SK-N-SH (cell line): ENCODE data around the gene RELB. TPM values are rescaled to one million over a fixed set of nuclear protein-coding genes. Genes with fewer than 3 reads are reported as not detected.

Experiments used
- CTCF ChIA-PET: fragments of 300-600, 350-600 bp; formaldehyde crosslinking; extraction: SDS; loops from one replicate; lab custom pipeline; 2021; lab: Yijun Ruan, JAX
- POLR2A ChIA-PET: fragments of 350-600 bp; sonication (Branson Sonifier 250); formaldehyde crosslinking; extraction: SDS; loops from one replicate; lab custom pipeline; 2020; ENCODE audit warnings: antibody characterized with exemption, inconsistent platforms; lab: Yijun Ruan, JAX
- DNase-seq: peaks from one replicate; pipeline ENCODE4 v3.0.0; 2012
- H2AFZ ChIP-seq: fragments of 200-600 bp; sonication (generic); 2 replicates; pipeline ENCODE4 v1.8.1; 2016; ENCODE audit warnings: antibody characterized with exemption, mild to moderate bottlenecking, low read depth
- H3F3A ChIP-seq: fragments of 200-600 bp; sonication (generic); replicated peaks from 2 replicates; pipeline ENCODE3; 2016; ENCODE audit warnings: antibody characterized with exemption, mild to moderate bottlenecking; ENCODE audit not compliant: insufficient read depth
- H3K27ac ChIP-seq, 2 experiments: fragments of 200-500 bp in 1 of 2; fragments of 200-600 bp in 1 of 2; sonication (Bioruptor generic) in 1 of 2; sonication (generic), shearing (Covaris generic) in 1 of 2; 2 replicates each; pipeline versions ENCODE4 v1.5.1 to v1.6.1; 2014 to 2016; ENCODE audit warnings: low read depth in 2 of 2, inconsistent platforms in 1 of 2, low read length in 1 of 2, mild to moderate bottlenecking in 1 of 2, mixed read lengths in 1 of 2
- H3K27me3 ChIP-seq: fragments of 200-600 bp; sonication (generic), shearing (Covaris generic); 2 replicates; pipeline ENCODE4 v1.6.1; 2016; ENCODE audit warnings: mixed run types; ENCODE audit not compliant: insufficient read depth
- H3K36me3 ChIP-seq, 2 experiments: fragments of 200-500 bp in 1 of 2; fragments of 200-600 bp in 1 of 2; sonication (Bioruptor generic) in 1 of 2; sonication (generic) in 1 of 2; replicated peaks in 1 of 2; 2 replicates each; pipeline versions ENCODE3 to v1.5.1; 2014 to 2016; ENCODE audit warnings: low read length in 1 of 2, mild to moderate bottlenecking in 1 of 2; ENCODE audit not compliant: insufficient read depth in 2 of 2, control insufficient read depth in 1 of 2
- H3K4me1 ChIP-seq, 2 experiments: fragments of 200-500 bp in 1 of 2; fragments of 200-600 bp in 1 of 2; sonication (Bioruptor generic) in 1 of 2; sonication (generic), shearing (Covaris generic) in 1 of 2; 2 replicates each; pipeline versions ENCODE4 v1.5.1 to v1.6.1; 2014 to 2016; ENCODE audit warnings: low read depth in 1 of 2, low read length in 1 of 2, mixed run types in 1 of 2; ENCODE audit not compliant: insufficient read depth in 2 of 2, control insufficient read depth in 1 of 2
- H3K4me2 ChIP-seq: fragments of 200-600 bp; sonication (generic), shearing (Covaris generic); 2 replicates; pipeline ENCODE4 v1.6.1; 2017; ENCODE audit warnings: mixed run types
- H3K4me3 ChIP-seq, 2 experiments: fragments of 200-500 bp in 1 of 2; fragments of 200-600 bp in 1 of 2; sonication (Bioruptor generic) in 1 of 2; sonication (generic), shearing (Covaris generic) in 1 of 2; 2 replicates each; pipeline versions ENCODE4 v1.5.1 to v1.8.1; 2014 to 2016; ENCODE audit warnings: low read depth in 2 of 2, inconsistent platforms in 1 of 2, low read length in 1 of 2, mild to moderate bottlenecking in 1 of 2, mixed read lengths in 1 of 2, moderate library complexity in 1 of 2
- H3K79me2 ChIP-seq: fragments of 200-600 bp; sonication (generic); 2 replicates; pipeline ENCODE4 v1.8.1; 2017; ENCODE audit warnings: mild to moderate bottlenecking; ENCODE audit not compliant: insufficient read depth
- H3K9ac ChIP-seq: fragments of 200-600 bp; sonication (generic); 2 replicates; pipeline ENCODE4 v1.6.1; 2017; ENCODE audit warnings: mixed run types
- H3K9me2 ChIP-seq: fragments of 200-600 bp; sonication (generic); 2 replicates; pipeline ENCODE4 v1.6.1; 2017; ENCODE audit warnings: mixed run types
- H3K9me3 ChIP-seq: fragments of 200-600 bp; sonication (generic); 2 replicates; pipeline ENCODE4 v1.6.1; 2017; ENCODE audit warnings: mixed run types, mild to moderate bottlenecking, moderate library complexity
- H4K20me1 ChIP-seq: fragments of 200-600 bp; sonication (generic); 2 replicates; pipeline ENCODE4 v1.6.1; 2017; ENCODE audit warnings: mild to moderate bottlenecking, mixed run types; ENCODE audit not compliant: insufficient read depth
- ELF1 ChIP-seq: IDR thresholded peaks from 2 replicates; pipeline ENCODE4 v1.4.0; 2012
- EP300 ChIP-seq, 2 experiments: IDR thresholded peaks; 2 replicates each; pipeline versions ENCODE4 v1.4.0 to v1.6.1; 2012; ENCODE audit warnings: borderline replicate concordance in 1 of 2, low read depth in 1 of 2, low read length in 1 of 2
- EZH2phosphoT487 ChIP-seq: fragments of 200-600 bp; sonication (generic); IDR thresholded peaks from 2 replicates; pipeline ENCODE4 v1.6.1; 2017; ENCODE audit warnings: low read depth, mixed run types, mild to moderate bottlenecking, antibody characterized with exemption, moderate library complexity, borderline replicate concordance
- GABPA ChIP-seq: IDR thresholded peaks from 2 replicates; pipeline ENCODE4 v1.4.0; 2012; ENCODE audit warnings: low read depth, mild to moderate bottlenecking
- JUND ChIP-seq: IDR thresholded peaks from 2 replicates; pipeline ENCODE4 v1.4.0; 2012
- MXI1 ChIP-seq: IDR thresholded peaks from 2 replicates; pipeline ENCODE4 v1.6.1; 2012; ENCODE audit warnings: mild to moderate bottlenecking, low read depth, low read length, improper control_type of control experiment
- POLR2AphosphoS5 ChIP-seq: IDR thresholded peaks from 2 replicates; pipeline ENCODE4 v1.6.1; 2012; ENCODE audit warnings: low read depth, low read length
- RFX5 ChIP-seq: IDR thresholded peaks from 2 replicates; pipeline ENCODE4 v1.6.1; 2012; ENCODE audit warnings: mild to moderate bottlenecking, improper control_type of control experiment, low read length
- RXRA ChIP-seq: IDR thresholded peaks from 2 replicates; pipeline ENCODE4 v1.4.0; 2012; ENCODE audit warnings: low read depth, mild to moderate bottlenecking, borderline replicate concordance
- SIN3A ChIP-seq: IDR thresholded peaks from 2 replicates; pipeline ENCODE4 v1.6.1; 2012; ENCODE audit warnings: low read depth, mild to moderate bottlenecking, low read length, moderate library complexity, borderline replicate concordance
- SMC3 ChIP-seq: IDR thresholded peaks from 2 replicates; pipeline ENCODE4 v1.6.1; 2012; ENCODE audit warnings: low read depth, low read length, improper control_type of control experiment
- TAF1 ChIP-seq: IDR thresholded peaks from 2 replicates; pipeline ENCODE4 v1.6.1; 2012; ENCODE audit warnings: low read depth, mild to moderate bottlenecking, low read length, moderate library complexity, borderline replicate concordance
- TCF12 ChIP-seq: IDR thresholded peaks from 2 replicates; pipeline ENCODE4 v1.4.0; 2012
- TEAD4 ChIP-seq: IDR thresholded peaks from 2 replicates; pipeline ENCODE4 v1.4.0; 2012; ENCODE audit warnings: mild to moderate bottlenecking, borderline replicate concordance; ENCODE audit not compliant: insufficient read depth
- WGBS: methylation state at CpG from one replicate; pipeline ENCODE4 v1.1.6; 2017; ENCODE audit warnings: low lambda C conversion rate; 5-methylcytosine and 5-hydroxymethylcytosine counted together
- polyA plus RNA-seq, 3 experiments: library from polyadenylated mRNA; depleted of rRNA; stranded (reverse); fragments of >200 nt; gene quantifications; 2 replicates each; pipeline ENCODE4 v1.2.3, GENCODE V29; 2012
- TF ChIP-seq, protein P1 (sequence below): IDR thresholded peaks from 2 replicates; pipeline ENCODE4 v1.4.0; 2012; ENCODE audit warnings: low read depth
- TF ChIP-seq, protein P2 (sequence below): IDR thresholded peaks from 2 replicates; pipeline ENCODE4 v1.6.1; 2012; ENCODE audit warnings: mild to moderate bottlenecking, low read depth, low read length, moderate library complexity
- TF ChIP-seq, protein P3 (sequence below): fragments of 200-600 bp; sonication (generic); IDR thresholded peaks from 2 replicates; pipeline ENCODE4 v1.6.1; 2017; ENCODE audit warnings: antibody characterized with exemption, mild to moderate bottlenecking, moderate library complexity

The RELB gene
- polyA plus RNA-seq, 1 of the 3 experiments (the other 2 are of a cell fraction), result 12.6 TPM

DNA sequence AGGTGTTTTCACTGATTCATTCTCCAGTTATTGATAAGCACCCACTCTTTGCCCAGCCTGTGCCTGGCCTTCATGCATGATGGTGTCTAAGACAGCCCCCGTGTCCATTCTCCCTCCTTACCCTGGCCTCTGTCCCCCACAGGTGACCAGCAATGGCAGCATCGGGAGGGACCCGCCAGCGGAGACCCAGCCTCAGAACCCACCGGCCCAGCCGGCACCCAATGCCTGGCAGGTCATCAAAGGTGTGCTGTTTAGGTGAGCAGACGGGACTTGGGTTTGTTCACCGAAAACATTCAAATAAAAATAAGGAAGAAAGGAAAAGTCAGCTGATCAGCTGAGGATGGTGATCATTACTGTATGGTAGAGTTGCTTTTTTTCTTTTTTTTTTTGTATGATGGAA, 39.4 kb upstream of the RELB start:
- Histone ChIP-seq H3F3A (no peaks in the 10 kb centered on the region), H3K4me1 (peaks cover 0 to 8% of the 10 kb centered on the region in 2 experiments; a peak in 1 of 4 replicates), H3K9ac (no peak overlapping the region), H3K9me2 (no peaks in the 10 kb centered on the region), H3K4me3 (no peak overlapping the region), H2AFZ (no peak overlapping the region), H3K9me3 (no peaks in the 10 kb centered on the region), H3K27ac (no peak overlapping the region), H4K20me1 (peaks cover 48% of the 10 kb centered on the region), H3K36me3 (peaks cover 11 to 18% of the 10 kb centered on the region in 2 experiments), H3K4me2 (no peak overlapping the region), H3K79me2 (peaks cover 60% of the 10 kb centered on the region), H3K27me3 (no peaks in the 10 kb centered on the region)
- WGBS, result 92% methylated on average over 8 of the region's 8 CpGs
- TF ChIP-seq EP300 (IDR thresholded peaks at IDR 0.05; ENCODE audit: borderline replicate concordance in 1 of 2, low read depth in 1 of 2, low read length in 1 of 2), result no peak
- no peak for TF ChIP-seq TEAD4
- no peak for TF ChIP-seq TAF1
- CTCF ChIA-PET, result interaction anchor here (1.5 kb wide), 1 partner anchor 11 kb away, joined by 3 read pairs; no protein-coding TSS in a partner anchor
- POLR2A ChIA-PET, result no interaction called here
- DNase-seq, result no peak

DNA sequence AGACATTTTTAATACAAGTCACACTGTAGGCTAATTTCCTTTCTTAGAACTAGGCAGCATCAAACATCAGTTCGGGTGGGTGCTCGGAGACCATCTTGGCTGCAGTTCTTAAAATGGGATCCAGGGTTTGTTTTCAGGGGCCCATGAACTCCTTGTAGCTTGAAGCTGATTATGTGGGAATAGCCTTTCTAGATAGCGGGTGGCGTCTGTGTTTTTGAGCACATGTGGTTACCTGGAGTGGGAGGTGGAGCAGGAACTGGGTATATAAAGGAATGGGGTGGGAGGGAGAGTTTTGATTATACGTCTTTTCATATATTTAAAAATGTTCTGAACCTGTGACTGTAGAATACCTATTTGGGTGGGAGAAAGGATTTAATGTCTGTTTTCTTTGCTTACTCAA, 33.1 kb upstream of the RELB start:
- Histone ChIP-seq H4K20me1 (no peaks in the 10 kb centered on the region), H3F3A (peaks cover 2% of the 10 kb centered on the region), H3K36me3 (peaks cover 13 to 29% of the 10 kb centered on the region in 2 experiments), H3K4me3 (no peak overlapping the region), H3K9me2 (no peaks in the 10 kb centered on the region), H3K4me2 (no peak overlapping the region), H3K9me3 (no peaks in the 10 kb centered on the region), H3K27ac (no peak overlapping the region), H3K27me3 (no peaks in the 10 kb centered on the region), H3K79me2 (peaks cover 12% of the 10 kb centered on the region; the same call in 1 of the 2 replicates), H2AFZ (no peak overlapping the region), H3K4me1 (no peaks in the 10 kb centered on the region), H3K9ac (no peak overlapping the region)
- ChIA-PET CTCF (interaction anchor here (1.0 to 1.3 kb wide), 2 partner anchors 8 to 9 kb away, joined by 3 to 5 read pairs; no protein-coding TSS in a partner anchor), POLR2A (no interaction called here)
- WGBS, result 98% methylated on average over 5 of the region's 5 CpGs
- no peak for DNase-seq
- TF ChIP-seq EZH2phosphoT487 (no peak), EP300 (IDR thresholded peaks at IDR 0.05; ENCODE audit: borderline replicate concordance in 1 of 2, low read depth in 1 of 2, low read length in 1 of 2) (no peak), ELF1 (no peak), SMC3 (no peak), TCF12 (no peak), GABPA (no peak), TEAD4 (no peak), SIN3A (no peak), JUND (no peak), RXRA (no peak), POLR2AphosphoS5 (no peak), RFX5 (no peak), MXI1 (no peak)
- TF ChIP-seq, protein P1, sequence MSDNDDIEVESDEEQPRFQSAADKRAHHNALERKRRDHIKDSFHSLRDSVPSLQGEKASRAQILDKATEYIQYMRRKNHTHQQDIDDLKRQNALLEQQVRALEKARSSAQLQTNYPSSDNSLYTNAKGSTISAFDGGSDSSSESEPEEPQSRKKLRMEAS, result no peak
- TF ChIP-seq, protein P2, sequence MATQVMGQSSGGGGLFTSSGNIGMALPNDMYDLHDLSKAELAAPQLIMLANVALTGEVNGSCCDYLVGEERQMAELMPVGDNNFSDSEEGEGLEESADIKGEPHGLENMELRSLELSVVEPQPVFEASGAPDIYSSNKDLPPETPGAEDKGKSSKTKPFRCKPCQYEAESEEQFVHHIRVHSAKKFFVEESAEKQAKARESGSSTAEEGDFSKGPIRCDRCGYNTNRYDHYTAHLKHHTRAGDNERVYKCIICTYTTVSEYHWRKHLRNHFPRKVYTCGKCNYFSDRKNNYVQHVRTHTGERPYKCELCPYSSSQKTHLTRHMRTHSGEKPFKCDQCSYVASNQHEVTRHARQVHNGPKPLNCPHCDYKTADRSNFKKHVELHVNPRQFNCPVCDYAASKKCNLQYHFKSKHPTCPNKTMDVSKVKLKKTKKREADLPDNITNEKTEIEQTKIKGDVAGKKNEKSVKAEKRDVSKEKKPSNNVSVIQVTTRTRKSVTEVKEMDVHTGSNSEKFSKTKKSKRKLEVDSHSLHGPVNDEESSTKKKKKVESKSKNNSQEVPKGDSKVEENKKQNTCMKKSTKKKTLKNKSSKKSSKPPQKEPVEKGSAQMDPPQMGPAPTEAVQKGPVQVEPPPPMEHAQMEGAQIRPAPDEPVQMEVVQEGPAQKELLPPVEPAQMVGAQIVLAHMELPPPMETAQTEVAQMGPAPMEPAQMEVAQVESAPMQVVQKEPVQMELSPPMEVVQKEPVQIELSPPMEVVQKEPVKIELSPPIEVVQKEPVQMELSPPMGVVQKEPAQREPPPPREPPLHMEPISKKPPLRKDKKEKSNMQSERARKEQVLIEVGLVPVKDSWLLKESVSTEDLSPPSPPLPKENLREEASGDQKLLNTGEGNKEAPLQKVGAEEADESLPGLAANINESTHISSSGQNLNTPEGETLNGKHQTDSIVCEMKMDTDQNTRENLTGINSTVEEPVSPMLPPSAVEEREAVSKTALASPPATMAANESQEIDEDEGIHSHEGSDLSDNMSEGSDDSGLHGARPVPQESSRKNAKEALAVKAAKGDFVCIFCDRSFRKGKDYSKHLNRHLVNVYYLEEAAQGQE, result no peak
- TF ChIP-seq, protein P3, sequence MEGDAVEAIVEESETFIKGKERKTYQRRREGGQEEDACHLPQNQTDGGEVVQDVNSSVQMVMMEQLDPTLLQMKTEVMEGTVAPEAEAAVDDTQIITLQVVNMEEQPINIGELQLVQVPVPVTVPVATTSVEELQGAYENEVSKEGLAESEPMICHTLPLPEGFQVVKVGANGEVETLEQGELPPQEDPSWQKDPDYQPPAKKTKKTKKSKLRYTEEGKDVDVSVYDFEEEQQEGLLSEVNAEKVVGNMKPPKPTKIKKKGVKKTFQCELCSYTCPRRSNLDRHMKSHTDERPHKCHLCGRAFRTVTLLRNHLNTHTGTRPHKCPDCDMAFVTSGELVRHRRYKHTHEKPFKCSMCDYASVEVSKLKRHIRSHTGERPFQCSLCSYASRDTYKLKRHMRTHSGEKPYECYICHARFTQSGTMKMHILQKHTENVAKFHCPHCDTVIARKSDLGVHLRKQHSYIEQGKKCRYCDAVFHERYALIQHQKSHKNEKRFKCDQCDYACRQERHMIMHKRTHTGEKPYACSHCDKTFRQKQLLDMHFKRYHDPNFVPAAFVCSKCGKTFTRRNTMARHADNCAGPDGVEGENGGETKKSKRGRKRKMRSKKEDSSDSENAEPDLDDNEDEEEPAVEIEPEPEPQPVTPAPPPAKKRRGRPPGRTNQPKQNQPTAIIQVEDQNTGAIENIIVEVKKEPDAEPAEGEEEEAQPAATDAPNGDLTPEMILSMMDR, result no peak
- TF ChIP-seq, all 33 proteins: peak for 0
